Pons (tissue), 1 donor: ENCODE results near the gene ARHGAP31.
"Not testable (repeated sequence)": the region's sequence is repeated elsewhere in the genome, so short reads cannot be mapped to it uniquely, and the experiment has no call there.

Experiments used
- DNase-seq: peaks from one replicate; pipeline ENCODE4 v3.0.0-alpha.2; 2016; ENCODE audit warnings: low spot score

Gene ARHGAP31

DNA sequence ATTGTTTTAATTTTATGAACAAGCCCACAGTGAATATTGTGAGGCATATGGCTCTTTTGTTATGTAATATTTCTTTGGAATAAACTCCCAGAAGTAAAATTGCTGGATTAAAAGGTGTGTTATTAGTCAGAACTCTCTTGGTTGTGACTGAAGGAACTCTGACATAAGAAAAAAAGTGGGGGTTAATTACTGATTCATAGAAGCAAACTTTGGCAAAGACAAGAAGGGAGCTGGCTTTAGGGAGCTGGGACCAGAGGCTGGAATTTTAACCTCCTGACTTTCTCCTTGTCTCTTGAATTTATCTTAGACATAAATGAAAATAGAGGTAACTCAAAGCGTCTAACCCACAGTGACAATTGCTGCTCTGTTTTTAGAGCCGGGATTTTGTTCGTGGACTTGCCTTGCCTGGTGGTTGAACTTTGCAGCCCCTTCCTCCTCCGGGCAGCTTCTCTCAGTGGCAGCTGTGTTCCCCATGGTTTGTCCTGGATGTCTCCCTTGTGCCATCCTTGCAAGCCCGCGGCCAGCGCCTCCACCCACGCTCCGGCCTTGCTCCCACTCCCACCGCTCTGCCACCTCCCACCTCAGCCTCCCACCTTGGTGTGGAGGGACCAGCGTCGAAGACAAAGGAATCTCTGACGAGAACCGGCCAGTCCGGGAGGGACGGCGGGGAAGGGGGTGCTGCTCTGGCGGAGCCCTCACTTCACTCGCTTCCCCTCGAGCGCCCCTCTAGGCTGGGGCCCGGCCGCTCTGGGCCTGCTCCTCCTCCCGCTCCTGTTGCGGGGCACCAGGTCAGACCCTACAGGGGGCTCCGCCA, 28.0 kb downstream of the ARHGAP31 start:
- DNase-seq = no peak

DNA sequence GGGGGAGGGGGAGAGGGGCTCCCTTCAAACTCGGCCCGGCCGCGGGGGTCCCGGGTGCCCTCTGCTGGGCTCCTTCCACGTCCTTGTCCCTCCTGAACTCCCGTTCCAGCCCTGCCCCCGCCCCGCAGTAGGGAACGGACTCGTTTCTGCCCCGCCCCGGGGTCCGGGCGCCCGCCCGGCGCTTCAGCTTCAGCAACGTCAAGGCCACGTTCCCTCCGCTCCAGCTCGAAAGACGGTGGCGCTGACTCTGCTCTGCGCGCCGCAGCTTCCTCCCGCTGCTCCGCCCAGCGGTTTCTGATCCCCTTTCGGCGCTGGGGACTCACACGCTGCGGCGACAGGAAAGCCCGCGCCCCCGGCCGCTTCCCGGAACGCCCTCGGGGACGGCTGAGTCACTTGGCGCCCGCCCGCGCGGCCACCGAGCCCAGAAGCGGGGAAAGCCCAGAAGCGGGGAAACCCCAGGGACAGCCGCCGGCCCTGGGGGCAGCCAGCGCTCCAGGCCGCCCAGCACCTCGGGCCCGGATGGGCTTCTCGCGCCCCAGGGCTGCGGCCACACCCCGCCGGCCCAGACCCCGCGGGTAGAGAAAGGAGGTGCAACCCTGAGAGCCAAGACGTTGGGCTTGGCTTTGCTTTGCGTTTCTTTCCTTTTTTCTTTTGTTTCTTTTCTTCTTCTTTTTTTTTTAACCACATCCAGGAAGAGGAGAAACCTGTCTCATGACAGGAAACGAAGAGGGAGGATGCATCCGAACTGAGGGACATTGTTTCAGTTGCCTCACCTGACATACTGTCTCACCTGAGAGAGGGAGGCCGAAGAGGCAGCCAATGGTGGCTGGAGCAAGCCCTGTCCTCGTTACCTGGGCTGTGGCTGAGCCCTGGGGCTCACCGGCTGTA, 28.9 kb downstream of the ARHGAP31 start:
- peak; percentile 63 for DNase-seq

DNA sequence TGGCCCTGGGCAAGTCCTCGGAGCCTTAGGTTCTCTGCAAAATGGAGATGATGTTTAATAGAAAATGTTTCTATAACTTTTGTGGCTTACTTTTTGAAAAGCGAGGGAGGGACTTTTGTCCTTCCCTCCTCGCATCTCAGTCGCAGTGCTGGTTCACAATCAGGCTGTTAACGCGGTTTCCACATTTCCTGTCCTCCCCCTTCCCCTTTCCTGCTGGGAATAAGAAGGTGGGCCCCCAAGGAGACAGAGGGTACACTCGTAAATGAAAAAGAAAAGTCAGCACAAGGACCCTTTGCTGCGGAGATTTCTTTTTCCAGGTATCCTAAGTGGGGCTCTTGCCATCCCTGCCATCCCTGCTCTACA, 29.5 kb downstream of the ARHGAP31 start:
- no peak for DNase-seq

DNA sequence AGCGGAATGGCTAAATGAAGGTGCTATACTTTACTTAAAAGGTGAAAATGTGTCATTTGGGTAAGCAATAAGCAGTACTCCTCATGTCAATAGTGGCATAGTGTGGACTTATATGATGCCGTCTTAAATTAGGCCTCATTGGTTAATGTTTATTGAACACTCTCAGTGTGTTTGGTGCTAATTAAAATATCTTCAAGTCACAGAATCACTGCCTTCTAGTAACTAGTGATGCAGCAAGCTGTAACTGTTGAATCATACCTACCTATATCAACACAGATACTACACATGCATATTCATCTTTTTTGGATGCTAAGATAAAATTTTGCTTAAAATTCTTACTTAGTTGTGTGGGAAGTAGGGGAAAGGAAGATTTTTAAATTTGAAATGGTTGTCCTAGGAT, 30.7 kb downstream of the ARHGAP31 start:
- DNase-seq = no peak

- no peak for DNase-seq
Measured at GRCh38 chr3:119326976-119327375, 32.8 kb downstream of the ARHGAP31 start.

GRCh38 chr3:119329551-119329950, 35.4 kb downstream of the ARHGAP31 start:
- DNase-seq = peak; percentile 92

DNA sequence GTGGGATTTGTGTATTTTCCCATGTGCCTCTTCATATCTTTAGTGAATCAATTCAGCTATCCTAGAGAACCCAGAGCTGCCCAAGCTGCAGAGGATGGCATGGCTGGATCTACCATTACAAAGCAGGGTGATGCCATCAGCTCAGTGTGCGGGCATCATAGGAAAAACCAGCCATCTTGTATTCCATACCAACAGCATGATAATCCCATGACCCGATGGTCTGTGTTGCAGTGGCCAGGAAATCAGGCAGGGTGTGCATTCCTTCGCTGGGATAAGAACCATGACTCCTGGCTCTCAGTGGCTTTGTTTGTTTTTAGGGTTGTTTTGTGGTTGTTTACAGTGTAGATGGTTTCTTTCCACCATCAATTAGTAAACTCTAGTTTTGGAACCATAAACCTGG, 36.0 kb downstream of the ARHGAP31 start:
- no peak for DNase-seq

GRCh38 chr3:119330858-119331257, 36.7 kb downstream of the ARHGAP31 start:
- no peak for DNase-seq

GRCh38 chr3:119331661-119332060, 37.5 kb downstream of the ARHGAP31 start:
- no peak for DNase-seq

GRCh38 chr3:119333773-119334509, 39.8 kb downstream of the ARHGAP31 start:
- no peak for DNase-seq

DNA sequence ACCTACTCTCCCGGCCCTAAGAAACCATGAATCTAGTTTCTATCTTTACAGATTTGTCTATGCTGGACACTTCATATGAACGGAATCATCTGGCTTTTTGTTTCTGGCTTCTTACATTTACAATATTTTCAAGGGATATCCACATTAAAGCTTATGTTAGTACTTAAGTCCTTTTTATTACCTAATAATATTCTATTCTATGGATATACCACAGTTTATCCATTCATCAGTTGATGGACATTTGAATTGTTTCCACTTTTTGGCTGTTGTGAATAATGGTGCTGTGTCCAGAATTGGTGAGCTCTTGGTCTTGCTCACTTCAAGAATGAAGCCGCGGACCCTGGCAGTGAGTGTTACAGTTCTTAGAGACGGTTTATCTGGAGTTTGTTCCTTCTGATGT, 42.6 kb downstream of the ARHGAP31 start:
- no peak for DNase-seq

GRCh38 chr3:119337407-119337806, 43.2 kb downstream of the ARHGAP31 start:
- not testable (repeated sequence) for DNase-seq

- DNase-seq = no peak
Measured at GRCh38 chr3:119338754-119339153, 44.6 kb downstream of the ARHGAP31 start.

DNA sequence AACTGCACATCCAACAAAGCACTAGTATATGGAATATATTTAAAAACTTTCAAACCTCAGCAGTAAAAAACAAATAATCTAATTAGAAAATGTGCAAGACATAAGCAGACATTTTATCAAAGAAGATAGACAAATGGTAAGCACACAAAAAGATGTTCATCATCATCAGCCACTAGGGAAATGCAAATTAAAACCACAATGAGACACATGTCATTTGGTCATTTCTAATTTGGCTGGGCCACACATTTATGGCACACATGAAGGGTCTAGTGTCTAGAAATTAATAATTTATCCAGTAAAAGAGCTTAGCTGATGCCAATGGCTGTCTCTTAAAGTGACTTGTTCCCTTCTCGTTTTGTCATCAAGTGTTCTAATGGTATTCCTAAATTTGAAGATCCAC, 45.8 kb downstream of the ARHGAP31 start:
- DNase-seq = no peak

GRCh38 chr3:119340446-119340845, 46.3 kb downstream of the ARHGAP31 start:
- DNase-seq = no peak

DNA sequence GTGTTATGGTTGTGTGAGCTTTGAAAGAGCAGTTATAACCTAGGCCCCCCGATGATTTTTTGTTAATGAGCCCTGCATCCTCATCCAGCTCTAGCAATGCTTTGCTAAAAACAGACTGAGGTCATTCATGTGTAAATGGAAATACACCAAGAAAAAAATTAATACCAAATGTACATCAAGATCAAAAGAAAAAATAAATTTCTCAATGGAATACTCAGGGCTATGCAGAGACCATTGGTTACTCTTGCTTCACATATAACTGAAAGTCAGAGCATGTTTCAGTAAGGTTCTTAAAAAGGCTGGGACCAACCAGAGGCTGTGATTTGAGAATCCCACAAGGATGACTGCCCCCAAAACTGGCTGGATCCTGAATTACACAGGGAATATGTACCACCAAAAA, 48.0 kb downstream of the ARHGAP31 start:
- no peak for DNase-seq

DNA sequence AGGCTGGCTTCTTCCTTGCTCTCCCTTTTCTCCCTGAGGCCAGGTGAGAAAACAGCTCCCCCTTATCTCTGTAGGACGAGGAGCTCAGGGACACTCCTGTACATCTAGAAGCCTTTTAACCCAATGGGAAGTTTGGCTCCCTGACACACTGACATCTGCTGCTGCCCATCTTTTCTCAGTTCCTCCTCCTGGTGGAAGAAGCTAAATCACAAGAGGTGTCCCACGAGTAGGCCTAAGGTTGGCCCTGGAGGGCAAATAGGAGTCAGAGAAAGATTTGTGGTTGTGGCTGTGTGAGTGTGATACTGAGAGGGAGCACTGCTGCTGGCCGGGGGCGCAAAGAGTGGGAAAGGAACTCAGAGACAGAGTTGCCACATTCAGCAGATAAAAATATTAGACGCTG, 49.5 kb downstream of the ARHGAP31 start:
- DNase-seq = no peak

DNA sequence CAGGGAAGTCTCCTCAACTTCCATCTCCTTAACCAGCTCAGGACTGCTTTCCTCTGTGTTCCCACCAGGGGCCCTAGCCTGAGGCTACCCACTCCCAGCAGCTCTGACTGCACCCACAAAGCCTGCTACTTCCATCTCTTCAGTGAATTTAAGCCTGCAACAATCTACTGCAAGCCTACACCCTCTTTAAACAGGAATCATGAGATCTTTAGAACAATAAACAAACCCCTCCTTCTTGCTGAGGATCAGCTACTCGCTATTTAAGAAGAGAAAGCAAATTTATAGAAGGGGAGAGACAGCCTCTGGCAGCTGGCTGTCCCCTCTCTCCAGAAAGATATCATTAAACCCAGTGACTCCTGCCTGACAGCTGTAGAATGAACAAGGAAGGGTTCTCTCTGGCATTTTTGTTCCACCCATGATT, 51.9 kb downstream of the ARHGAP31 start:
- DNase-seq = no peak

- no peak for DNase-seq
Measured at GRCh38 chr3:119347036-119347435, 52.9 kb downstream of the ARHGAP31 start.

DNA sequence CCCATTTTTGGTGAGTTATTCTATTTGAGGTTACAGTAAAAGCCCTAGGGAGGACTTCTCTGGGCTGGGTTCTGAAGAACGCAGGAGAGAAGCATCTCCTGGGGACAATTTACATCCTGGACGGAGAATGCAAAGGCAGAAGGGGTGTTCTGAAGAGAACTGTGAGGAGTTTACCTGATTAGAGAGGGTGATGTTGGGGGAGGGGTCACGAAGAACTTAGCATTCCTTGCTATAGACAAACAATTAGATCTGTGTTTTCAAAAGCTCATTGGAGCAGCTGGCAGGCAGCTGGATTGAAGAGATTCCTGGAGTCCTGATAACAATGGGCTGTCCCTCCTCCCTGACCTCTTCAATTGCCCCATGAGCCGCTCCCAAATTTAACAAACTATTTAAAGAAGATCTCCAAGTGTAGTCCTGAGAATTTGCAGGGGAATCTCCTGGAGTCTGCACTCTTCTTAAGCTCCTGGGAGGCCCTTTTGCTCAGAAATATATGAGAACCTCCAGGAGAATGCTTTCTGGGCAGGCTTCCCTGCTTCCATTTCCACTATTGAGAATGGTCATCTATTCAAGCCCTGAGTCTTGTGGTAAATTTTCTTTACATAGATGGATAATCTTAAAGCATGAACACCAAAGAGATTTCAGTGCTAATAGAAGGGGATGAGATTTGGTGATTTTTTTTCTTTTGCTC, 55.3 kb downstream of the ARHGAP31 start:
- no peak for DNase-seq

DNA sequence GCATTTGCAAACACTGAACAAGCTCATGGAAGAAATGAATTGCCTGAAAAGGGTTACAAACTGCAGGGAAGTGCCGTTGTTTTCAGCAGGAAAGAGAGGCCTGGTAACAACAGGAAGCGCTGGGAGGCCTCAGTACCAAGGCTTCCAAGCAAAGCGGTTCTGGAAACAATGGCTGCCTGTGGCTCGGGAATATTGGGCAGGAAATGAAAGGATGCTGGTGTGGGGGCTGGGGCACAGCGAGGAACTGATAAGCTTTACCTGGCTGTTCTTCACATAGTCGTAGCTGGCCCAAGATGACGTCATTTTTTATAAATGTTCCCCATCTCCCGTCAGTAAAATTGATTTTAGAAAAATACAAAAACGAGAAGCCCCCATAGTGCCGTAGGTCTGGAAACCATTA, 55.9 kb downstream of the ARHGAP31 start:
- DNase-seq = no peak

- DNase-seq = no peak
Measured at GRCh38 chr3:119351581-119351980, 57.4 kb downstream of the ARHGAP31 start.
